ENCODE results near the gene COA8. TPM values are rescaled to one million over a fixed set of nuclear protein-coding genes. Genes with fewer than 3 reads are reported as not detected.
A peak's percentile ranks its signal among the peaks of the same experiment; 100 is the strongest.

Gene COA8
- total and polyA plus RNA-seq, 10 donors: 15.2 to 39.5 (median 22.2) TPM

GRCh38 chr14:103533137-103533998 lies 29.4 kb upstream of the COA8 start:
- H3K4me3 ChIP-seq: no peak overlapping the region
- no peak for DNase-seq
- H3K9me3 ChIP-seq: no peaks in the 10 kb centered on the region
- WGBS, 5 donors: 77 to 91% (median 87%) methylated on average over 10 to 23 of the region's 23 CpGs
- H3K27ac ChIP-seq: peak overlapping the region in 2 of 8 donors; percentile 25 to 37
- peaks cover 0 to 4% (median 0%) of the 10 kb centered on the region in 7 donors for H3K27me3 ChIP-seq (replicated peaks in 1 of 7)
- intact Hi-C loops (cut with DNase I; ENCODE audit: low total_unique reads): no loop called here
- TF ChIP-seq POLR2AphosphoS5 (IDR thresholded peaks at IDR 0.05): no peak
- TF ChIP-seq POLR2A (IDR thresholded peaks at IDR 0.05): no peak
- TF ChIP-seq CTCF (IDR thresholded peaks at IDR 0.05 in 8 of 11, conservative IDR thresholded peaks at IDR 0.05 in 3 of 11): no peak
- peaks cover 12 to 49% (median 29%) of the 10 kb centered on the region in 6 donors for H3K4me1 ChIP-seq
- H3K36me3 ChIP-seq: peaks cover 0 to 69% (median 25%) of the 10 kb centered on the region in 6 donors

- Histone ChIP-seq H3K9me3 (no peaks in the 10 kb centered on the region), H3K27me3 (replicated peaks in 1 of 7) (peaks cover 0 to 12% (median 0%) of the 10 kb centered on the region in 7 donors), H3K4me3 (no peak overlapping the region), H3K4me1 (peaks cover 11 to 47% (median 29%) of the 10 kb centered on the region in 6 donors), H3K27ac (peak overlapping the region in 2 of 8 donors; percentile 25 to 37), H3K36me3 (peaks cover 0 to 69% (median 25%) of the 10 kb centered on the region in 6 donors)
- no peak for DNase-seq
- intact Hi-C loops (cut with DNase I; ENCODE audit: low total_unique reads): no loop called here
- TF ChIP-seq POLR2AphosphoS5 (IDR thresholded peaks at IDR 0.05) (peak in 2 of 3 donors; percentile 19 to 21), POLR2A (IDR thresholded peaks at IDR 0.05) (no peak)
- WGBS, 5 donors: 74 to 87% (median 84%) methylated on average over 9 to 25 of the region's 25 CpGs
Observed at GRCh38 chr14:103533999-103534575, 28.7 kb upstream of the COA8 start.

- H3K4me1 ChIP-seq: peaks cover 9 to 42% (median 28%) of the 10 kb centered on the region in 6 donors
- H3K27me3 ChIP-seq (replicated peaks in 1 of 7): peaks cover 0 to 17% (median 0%) of the 10 kb centered on the region in 7 donors
- intact Hi-C loops (cut with DNase I; ENCODE audit: low total_unique reads): no loop called here
- no peak overlapping the region for H3K4me3 ChIP-seq
- H3K36me3 ChIP-seq: peaks cover 0 to 69% (median 25%) of the 10 kb centered on the region in 6 donors
- DNase-seq: no peak
- TF ChIP-seq POLR2AphosphoS5 (IDR thresholded peaks at IDR 0.05) (no peak), POLR2A (IDR thresholded peaks at IDR 0.05) (no peak), CTCF (IDR thresholded peaks at IDR 0.05 in 8 of 11, conservative IDR thresholded peaks at IDR 0.05 in 3 of 11) (no peak)
- H3K27ac ChIP-seq: peak overlapping the region in 1 of 8 donors; percentile 25
- no peaks in the 10 kb centered on the region for H3K9me3 ChIP-seq
- 83 to 94% (median 89%) methylated on average over 13 to 22 of the region's 22 CpGs for WGBS, 5 donors
Observed at GRCh38 chr14:103534576-103535061, 28.1 kb upstream of the COA8 start.

GRCh38 chr14:103535081-103535890 lies 27.5 kb upstream of the COA8 start:
- H3K27ac ChIP-seq: no peak overlapping the region
- peaks cover 0 to 68% (median 25%) of the 10 kb centered on the region in 6 donors for H3K36me3 ChIP-seq
- no peaks in the 10 kb centered on the region for H3K9me3 ChIP-seq
- no peak for DNase-seq
- WGBS, 5 donors: 85 to 97% (median 90%) methylated on average over 3 to 21 of the region's 21 CpGs
- no peak for TF ChIP-seq CTCF (IDR thresholded peaks at IDR 0.05 in 8 of 11, conservative IDR thresholded peaks at IDR 0.05 in 3 of 11)
- no peak for TF ChIP-seq POLR2AphosphoS5 (IDR thresholded peaks at IDR 0.05)
- no peak for TF ChIP-seq POLR2A (IDR thresholded peaks at IDR 0.05)
- intact Hi-C loops (cut with DNase I; ENCODE audit: low total_unique reads): no loop called here
- H3K27me3 ChIP-seq (replicated peaks in 1 of 7): peaks cover 0 to 24% (median 0%) of the 10 kb centered on the region in 7 donors
- H3K4me1 ChIP-seq: peaks cover 3 to 38% (median 22%) of the 10 kb centered on the region in 6 donors
- H3K4me3 ChIP-seq: no peak overlapping the region

All from spleen (tissue), 11 donors.